OCI-LY1 (cell line): ENCODE results near the gene NAXD.
"Not testable (repeated sequence)": the region's sequence is repeated elsewhere in the genome, so short reads cannot be mapped to it uniquely, and the experiment has no call there.

Experiments
- EZH2 ChIP-seq: fragments of 200-600 bp; sonication (generic), shearing (Covaris generic); IDR thresholded peaks from 2 replicates; pipeline ENCODE4 v1.8.0; 2017; ENCODE audit warnings: borderline replicate concordance, mixed run types, mild to moderate bottlenecking, antibody characterized with exemption, low read length, moderate library complexity, mixed read lengths
- TF ChIP-seq, protein P1 (sequence below): fragments of 200-600 bp; sonication (generic), shearing (Covaris generic); IDR thresholded peaks from 2 replicates; pipeline ENCODE4 v1.5.1; 2017; ENCODE audit warnings: mild to moderate bottlenecking, antibody characterized with exemption, low read length, moderate library complexity, mixed read lengths

DNA sequence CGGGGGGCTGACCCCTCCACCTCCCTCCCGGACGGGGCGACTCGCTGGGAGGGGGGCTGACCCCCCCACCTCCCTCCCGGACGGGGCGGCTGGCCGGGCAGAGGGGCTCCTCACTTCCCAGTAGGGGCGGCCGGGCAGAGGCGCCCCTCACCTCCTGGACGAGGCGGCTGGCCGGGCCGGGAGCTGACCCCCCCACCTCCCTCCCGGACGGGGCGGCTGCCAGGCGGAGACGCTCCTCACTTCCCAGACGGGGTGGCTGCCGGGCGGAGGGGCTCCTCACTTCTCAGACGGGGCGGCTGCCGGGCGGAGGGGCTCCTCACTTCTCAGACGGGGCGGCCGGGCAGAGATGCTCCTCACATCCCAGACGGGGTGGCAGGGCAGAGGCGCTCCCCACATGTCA is 9.1 kb upstream of the NAXD start:
- TF ChIP-seq, protein P1, sequence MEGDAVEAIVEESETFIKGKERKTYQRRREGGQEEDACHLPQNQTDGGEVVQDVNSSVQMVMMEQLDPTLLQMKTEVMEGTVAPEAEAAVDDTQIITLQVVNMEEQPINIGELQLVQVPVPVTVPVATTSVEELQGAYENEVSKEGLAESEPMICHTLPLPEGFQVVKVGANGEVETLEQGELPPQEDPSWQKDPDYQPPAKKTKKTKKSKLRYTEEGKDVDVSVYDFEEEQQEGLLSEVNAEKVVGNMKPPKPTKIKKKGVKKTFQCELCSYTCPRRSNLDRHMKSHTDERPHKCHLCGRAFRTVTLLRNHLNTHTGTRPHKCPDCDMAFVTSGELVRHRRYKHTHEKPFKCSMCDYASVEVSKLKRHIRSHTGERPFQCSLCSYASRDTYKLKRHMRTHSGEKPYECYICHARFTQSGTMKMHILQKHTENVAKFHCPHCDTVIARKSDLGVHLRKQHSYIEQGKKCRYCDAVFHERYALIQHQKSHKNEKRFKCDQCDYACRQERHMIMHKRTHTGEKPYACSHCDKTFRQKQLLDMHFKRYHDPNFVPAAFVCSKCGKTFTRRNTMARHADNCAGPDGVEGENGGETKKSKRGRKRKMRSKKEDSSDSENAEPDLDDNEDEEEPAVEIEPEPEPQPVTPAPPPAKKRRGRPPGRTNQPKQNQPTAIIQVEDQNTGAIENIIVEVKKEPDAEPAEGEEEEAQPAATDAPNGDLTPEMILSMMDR = not testable (repeated sequence)
- not testable (repeated sequence) for TF ChIP-seq EZH2
